GM12801 (cell line): ENCODE data around the gene AFF2.

ENCODE experiments used
- CTCF ChIP-seq: IDR thresholded peaks from one replicate; pipeline ENCODE4 v1.5.1; 2011; ENCODE audit warnings: control low read depth; ENCODE audit not compliant: insufficient read length; ENCODE audit errors: extremely low read depth

The AFF2 gene

GRCh38 chrX:148601034-148601433 lies 100.6 kb downstream of the AFF2 start:
- TF ChIP-seq CTCF: no peak

- no peak for TF ChIP-seq CTCF
Measured at GRCh38 chrX:148609515-148610327, 109.3 kb downstream of the AFF2 start.

- no peak for TF ChIP-seq CTCF
Measured at GRCh38 chrX:148610328-148610698, 109.9 kb downstream of the AFF2 start.

GRCh38 chrX:148611993-148612392 lies 111.6 kb downstream of the AFF2 start:
- TF ChIP-seq CTCF: no peak

- TF ChIP-seq CTCF: no peak
Measured at GRCh38 chrX:148612431-148612830, 112.0 kb downstream of the AFF2 start.

GRCh38 chrX:148613636-148614035 lies 113.2 kb downstream of the AFF2 start:
- TF ChIP-seq CTCF: no peak

- TF ChIP-seq CTCF: no peak
Measured at GRCh38 chrX:148615491-148615890, 115.1 kb downstream of the AFF2 start.
